Measurements from ENCODE around the gene FTSJ1. TPM values are rescaled to one million over a fixed set of nuclear protein-coding genes. Genes with fewer than 3 reads are reported as not detected.
"Not testable (repeated sequence)": the region's sequence is repeated elsewhere in the genome, so short reads cannot be mapped to it uniquely, and the experiment has no call there.

Gene FTSJ1
- total and polyA plus RNA-seq, 2 of the 4 experiments (the other 2 are of a cell fraction) = 50.8 to 59.9 TPM

DNA sequence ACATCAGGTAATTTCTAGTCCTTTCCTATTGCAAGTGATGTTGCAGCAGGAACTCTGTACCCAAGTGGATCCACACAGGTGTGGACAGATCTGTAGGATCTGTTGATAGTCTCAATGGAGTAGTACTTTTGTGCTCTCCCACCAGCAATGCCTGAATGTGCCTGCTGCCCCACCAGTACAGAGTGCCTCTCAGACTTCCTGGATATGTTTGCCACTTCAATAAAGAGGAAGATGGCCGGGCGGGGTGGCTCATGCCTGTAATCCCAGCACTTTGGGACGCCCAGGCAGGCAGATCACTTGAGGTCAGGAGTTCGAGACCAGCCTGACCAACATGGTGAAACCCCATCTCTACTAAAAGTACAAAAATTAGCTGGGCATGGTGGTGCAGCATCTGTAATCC, 43.5 kb downstream of the FTSJ1 start:
- dilution Hi-C loops (cut with HindIII; ENCODE audit: low sequenced_read_pairs, unreplicated experiment); H2AFZ ChIP-seq (replicated peaks; ENCODE audit: low read length, poor library complexity); ATAC-seq (ENCODE audit: low read depth); BruUV-seq (replicated peaks); POLR2A ChIA-PET (ENCODE audit: unreplicated experiment); H2BK20ac ChIP-seq (ENCODE audit: low read depth, low read length); H3K14ac ChIP-seq (replicated peaks; ENCODE audit: low read depth, low read length); H3K4ac ChIP-seq (ENCODE audit: low read depth, low read length); H3K9me3 ChIP-seq (ENCODE audit: control insufficient read depth, insufficient read depth, low read length); H2AK9ac ChIP-seq (replicated peaks; ENCODE audit: low read depth, low read length, poor library complexity); H4K20me1 ChIP-seq (ENCODE audit: insufficient read depth, low read length); H2BK15ac ChIP-seq (ENCODE audit: low read depth, low read length); H2BK5ac ChIP-seq (ENCODE audit: low read depth, low read length, poor library complexity, severe bottlenecking); H3K18ac ChIP-seq (ENCODE audit: low read depth, low read length); H3K79me1 ChIP-seq (ENCODE audit: low read depth in 1 of 2, low read length in 2 of 2); H4K8ac ChIP-seq (ENCODE audit: low read depth in 2 of 2, low read length in 2 of 2); H2AK5ac ChIP-seq (ENCODE audit: low read depth, low read length); H2BK120ac ChIP-seq (ENCODE audit: low read depth, low read length); CTCF ChIA-PET; H4K91ac ChIP-seq (ENCODE audit: insufficient read depth, low read depth, low read length); H3K4me1 ChIP-seq (ENCODE audit: control insufficient read depth, insufficient read depth, low read length); DNase-seq; H3K56ac ChIP-seq (ENCODE audit: extremely low read depth, insufficient read depth, low read length); intact Hi-C loops (cut with micrococcal nuclease); H3K4me2 ChIP-seq (ENCODE audit: low read depth, low read length); H3K27ac ChIP-seq (ENCODE audit: insufficient read depth, low read length); H3K9ac ChIP-seq (ENCODE audit: low read depth, low read length); H3K36me3 ChIP-seq (ENCODE audit: control insufficient read depth, insufficient read depth, low read length); H4K5ac ChIP-seq (ENCODE audit: low read depth, low read length); H3K27me3 ChIP-seq (ENCODE audit: control insufficient read depth, insufficient read depth, low read length); in situ Hi-C loops (cut with MboI; ENCODE audit: low sequenced_read_pairs); H3K9me1 ChIP-seq (ENCODE audit: insufficient read depth, low read length); H3K4me3 ChIP-seq (ENCODE audit: insufficient read depth, low read depth, low read length); H3K23ac ChIP-seq (ENCODE audit: low read depth, low read length): not testable (repeated sequence)
- no CpG with 5 or more reads among the region's 4 CpGs for WGBS, 2 experiments (ENCODE audit: extremely low coverage in 2 of 2, insufficient read length in 1 of 2)
